SK-N-SH (cell line): ENCODE measurements around the gene ZNF569. TPM values are rescaled to one million over a fixed set of nuclear protein-coding genes. Genes with fewer than 3 reads are reported as not detected.

ENCODE experiments used
- CTCF ChIA-PET: fragments of 300-600, 350-600 bp; formaldehyde crosslinking; extraction: SDS; loops from one replicate; lab custom pipeline; 2021; lab: Yijun Ruan, JAX
- POLR2A ChIA-PET: fragments of 350-600 bp; sonication (Branson Sonifier 250); formaldehyde crosslinking; extraction: SDS; loops from one replicate; lab custom pipeline; 2020; ENCODE audit warnings: antibody characterized with exemption, inconsistent platforms; lab: Yijun Ruan, JAX
- DNase-seq: peaks from one replicate; pipeline ENCODE4 v3.0.0; 2012
- H2AFZ ChIP-seq: fragments of 200-600 bp; sonication (generic); 2 replicates; pipeline ENCODE4 v1.8.1; 2016; ENCODE audit warnings: antibody characterized with exemption, mild to moderate bottlenecking, low read depth
- H3F3A ChIP-seq: fragments of 200-600 bp; sonication (generic); replicated peaks from 2 replicates; pipeline ENCODE3; 2016; ENCODE audit warnings: antibody characterized with exemption, mild to moderate bottlenecking; ENCODE audit not compliant: insufficient read depth
- H3K27ac ChIP-seq, 2 experiments: fragments of 200-500 bp in 1 of 2; fragments of 200-600 bp in 1 of 2; sonication (Bioruptor generic) in 1 of 2; sonication (generic), shearing (Covaris generic) in 1 of 2; 2 replicates each; pipeline versions ENCODE4 v1.5.1 to v1.6.1; 2014 to 2016; ENCODE audit warnings: low read depth in 2 of 2, inconsistent platforms in 1 of 2, low read length in 1 of 2, mild to moderate bottlenecking in 1 of 2, mixed read lengths in 1 of 2
- H3K27me3 ChIP-seq: fragments of 200-600 bp; sonication (generic), shearing (Covaris generic); 2 replicates; pipeline ENCODE4 v1.6.1; 2016; ENCODE audit warnings: mixed run types; ENCODE audit not compliant: insufficient read depth
- H3K36me3 ChIP-seq, 2 experiments: fragments of 200-500 bp in 1 of 2; fragments of 200-600 bp in 1 of 2; sonication (Bioruptor generic) in 1 of 2; sonication (generic) in 1 of 2; replicated peaks in 1 of 2; 2 replicates each; pipeline versions ENCODE3 to v1.5.1; 2014 to 2016; ENCODE audit warnings: low read length in 1 of 2, mild to moderate bottlenecking in 1 of 2; ENCODE audit not compliant: insufficient read depth in 2 of 2, control insufficient read depth in 1 of 2
- H3K4me1 ChIP-seq, 2 experiments: fragments of 200-500 bp in 1 of 2; fragments of 200-600 bp in 1 of 2; sonication (Bioruptor generic) in 1 of 2; sonication (generic), shearing (Covaris generic) in 1 of 2; 2 replicates each; pipeline versions ENCODE4 v1.5.1 to v1.6.1; 2014 to 2016; ENCODE audit warnings: low read depth in 1 of 2, low read length in 1 of 2, mixed run types in 1 of 2; ENCODE audit not compliant: insufficient read depth in 2 of 2, control insufficient read depth in 1 of 2
- H3K4me2 ChIP-seq: fragments of 200-600 bp; sonication (generic), shearing (Covaris generic); 2 replicates; pipeline ENCODE4 v1.6.1; 2017; ENCODE audit warnings: mixed run types
- H3K4me3 ChIP-seq, 2 experiments: fragments of 200-500 bp in 1 of 2; fragments of 200-600 bp in 1 of 2; sonication (Bioruptor generic) in 1 of 2; sonication (generic), shearing (Covaris generic) in 1 of 2; 2 replicates each; pipeline versions ENCODE4 v1.5.1 to v1.8.1; 2014 to 2016; ENCODE audit warnings: low read depth in 2 of 2, inconsistent platforms in 1 of 2, low read length in 1 of 2, mild to moderate bottlenecking in 1 of 2, mixed read lengths in 1 of 2, moderate library complexity in 1 of 2
- H3K79me2 ChIP-seq: fragments of 200-600 bp; sonication (generic); 2 replicates; pipeline ENCODE4 v1.8.1; 2017; ENCODE audit warnings: mild to moderate bottlenecking; ENCODE audit not compliant: insufficient read depth
- H3K9ac ChIP-seq: fragments of 200-600 bp; sonication (generic); 2 replicates; pipeline ENCODE4 v1.6.1; 2017; ENCODE audit warnings: mixed run types
- H3K9me2 ChIP-seq: fragments of 200-600 bp; sonication (generic); 2 replicates; pipeline ENCODE4 v1.6.1; 2017; ENCODE audit warnings: mixed run types
- H3K9me3 ChIP-seq: fragments of 200-600 bp; sonication (generic); 2 replicates; pipeline ENCODE4 v1.6.1; 2017; ENCODE audit warnings: mixed run types, mild to moderate bottlenecking, moderate library complexity
- H4K20me1 ChIP-seq: fragments of 200-600 bp; sonication (generic); 2 replicates; pipeline ENCODE4 v1.6.1; 2017; ENCODE audit warnings: mild to moderate bottlenecking, mixed run types; ENCODE audit not compliant: insufficient read depth
- CHD2 ChIP-seq: fragments of 150-350 bp; IDR thresholded peaks from 2 replicates; pipeline ENCODE4 v1.6.1; 2018; ENCODE audit warnings: low read length; ENCODE audit not compliant: partially characterized antibody
- ELF1 ChIP-seq: IDR thresholded peaks from 2 replicates; pipeline ENCODE4 v1.4.0; 2012
- EP300 ChIP-seq, 2 experiments: IDR thresholded peaks; 2 replicates each; pipeline versions ENCODE4 v1.4.0 to v1.6.1; 2012; ENCODE audit warnings: borderline replicate concordance in 1 of 2, low read depth in 1 of 2, low read length in 1 of 2
- EZH2phosphoT487 ChIP-seq: fragments of 200-600 bp; sonication (generic); IDR thresholded peaks from 2 replicates; pipeline ENCODE4 v1.6.1; 2017; ENCODE audit warnings: low read depth, mixed run types, mild to moderate bottlenecking, antibody characterized with exemption, moderate library complexity, borderline replicate concordance
- FOSL2 ChIP-seq: IDR thresholded peaks from 2 replicates; pipeline ENCODE4 v1.4.0; 2012; ENCODE audit warnings: low read depth, mild to moderate bottlenecking, moderate library complexity, borderline replicate concordance
- FOXJ3 ChIP-seq: sonication (generic); formaldehyde crosslinking; IDR thresholded peaks from 2 replicates; pipeline ENCODE4 v1.5.1; 2020; ENCODE audit warnings: mild to moderate bottlenecking, missing genetic modification reagents
- FOXM1 ChIP-seq: IDR thresholded peaks from 2 replicates; pipeline ENCODE4 v1.4.0; 2012; ENCODE audit warnings: low read depth, mild to moderate bottlenecking
- GATA2 ChIP-seq: sonication (generic); formaldehyde crosslinking; IDR thresholded peaks from 2 replicates; pipeline ENCODE4 v1.5.0; 2020; ENCODE audit warnings: mild to moderate bottlenecking, missing genetic modification reagents
- JUND ChIP-seq: IDR thresholded peaks from 2 replicates; pipeline ENCODE4 v1.4.0; 2012
- MXI1 ChIP-seq: IDR thresholded peaks from 2 replicates; pipeline ENCODE4 v1.6.1; 2012; ENCODE audit warnings: mild to moderate bottlenecking, low read depth, low read length, improper control_type of control experiment
- NFIC ChIP-seq: IDR thresholded peaks from 2 replicates; pipeline ENCODE4 v1.4.0; 2012; ENCODE audit warnings: borderline replicate concordance
- RAD21 ChIP-seq: IDR thresholded peaks from 2 replicates; pipeline ENCODE4 v1.6.1; 2012; ENCODE audit warnings: mild to moderate bottlenecking, low read length
- REST ChIP-seq: IDR thresholded peaks from 2 replicates; pipeline ENCODE4 v1.6.1; 2012; ENCODE audit warnings: mild to moderate bottlenecking, low read depth, low read length, moderate library complexity
- SIN3A ChIP-seq: IDR thresholded peaks from 2 replicates; pipeline ENCODE4 v1.6.1; 2012; ENCODE audit warnings: low read depth, mild to moderate bottlenecking, low read length, moderate library complexity, borderline replicate concordance
- TAF1 ChIP-seq: IDR thresholded peaks from 2 replicates; pipeline ENCODE4 v1.6.1; 2012; ENCODE audit warnings: low read depth, mild to moderate bottlenecking, low read length, moderate library complexity, borderline replicate concordance
- TCF12 ChIP-seq: IDR thresholded peaks from 2 replicates; pipeline ENCODE4 v1.4.0; 2012
- TEAD4 ChIP-seq: IDR thresholded peaks from 2 replicates; pipeline ENCODE4 v1.4.0; 2012; ENCODE audit warnings: mild to moderate bottlenecking, borderline replicate concordance; ENCODE audit not compliant: insufficient read depth
- WGBS: methylation state at CpG from one replicate; pipeline ENCODE4 v1.1.6; 2017; ENCODE audit warnings: low lambda C conversion rate; 5-methylcytosine and 5-hydroxymethylcytosine counted together
- polyA plus RNA-seq, 3 experiments: library from polyadenylated mRNA; depleted of rRNA; stranded (reverse); fragments of >200 nt; gene quantifications; 2 replicates each; pipeline ENCODE4 v1.2.3, GENCODE V29; 2012
- TF ChIP-seq, protein P1 (sequence below): IDR thresholded peaks from 2 replicates; pipeline ENCODE4 v1.4.0; 2012; ENCODE audit warnings: low read depth, borderline replicate concordance

ZNF569 gene
- polyA plus RNA-seq, 1 of the 3 experiments (the other 2 are of a cell fraction) = 2.0 TPM

GRCh38 chr19:37362733-37363132, 104.5 kb downstream of the ZNF569 start:
- peaks cover 10% of the 10 kb centered on the region; the same call in 1 of the 2 replicates for H3K9me3 ChIP-seq
- H3F3A ChIP-seq = no peaks in the 10 kb centered on the region
- H3K4me1 ChIP-seq = no peaks in the 10 kb centered on the region
- H3K27me3 ChIP-seq = no peaks in the 10 kb centered on the region
- H3K9ac ChIP-seq = no peak overlapping the region
- H3K4me2 ChIP-seq = no peak overlapping the region
- WGBS = 89% methylated on average over 3 of the region's 6 CpGs
- TF ChIP-seq GATA2 (CRISPR knock-in tag) = no peak
- TF ChIP-seq JUND = no peak
- no peak for TF ChIP-seq ELF1
- TF ChIP-seq, protein P1, sequence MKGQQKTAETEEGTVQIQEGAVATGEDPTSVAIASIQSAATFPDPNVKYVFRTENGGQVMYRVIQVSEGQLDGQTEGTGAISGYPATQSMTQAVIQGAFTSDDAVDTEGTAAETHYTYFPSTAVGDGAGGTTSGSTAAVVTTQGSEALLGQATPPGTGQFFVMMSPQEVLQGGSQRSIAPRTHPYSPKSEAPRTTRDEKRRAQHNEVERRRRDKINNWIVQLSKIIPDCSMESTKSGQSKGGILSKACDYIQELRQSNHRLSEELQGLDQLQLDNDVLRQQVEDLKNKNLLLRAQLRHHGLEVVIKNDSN = no peak
- no peak for TF ChIP-seq NFIC
- TF ChIP-seq EZH2phosphoT487 = no peak
- TF ChIP-seq TCF12 = no peak
- TF ChIP-seq FOXJ3 (CRISPR knock-in tag) = no peak
- TF ChIP-seq FOSL2 = no peak
- TF ChIP-seq TAF1 = no peak
- no peak for TF ChIP-seq MXI1
- H4K20me1 ChIP-seq = no peaks in the 10 kb centered on the region
- CTCF ChIA-PET = no interaction called here
- no peaks in the 10 kb centered on the region for H3K79me2 ChIP-seq
- no peak overlapping the region for H2AFZ ChIP-seq
- DNase-seq = peak; percentile 14
- no peaks in the 10 kb centered on the region for H3K9me2 ChIP-seq
- H3K27ac ChIP-seq = no peak overlapping the region
- H3K4me3 ChIP-seq = no peak overlapping the region
- POLR2A ChIA-PET = no interaction called here
- H3K36me3 ChIP-seq = peaks cover 39 to 62% of the 10 kb centered on the region in 2 experiments

DNA sequence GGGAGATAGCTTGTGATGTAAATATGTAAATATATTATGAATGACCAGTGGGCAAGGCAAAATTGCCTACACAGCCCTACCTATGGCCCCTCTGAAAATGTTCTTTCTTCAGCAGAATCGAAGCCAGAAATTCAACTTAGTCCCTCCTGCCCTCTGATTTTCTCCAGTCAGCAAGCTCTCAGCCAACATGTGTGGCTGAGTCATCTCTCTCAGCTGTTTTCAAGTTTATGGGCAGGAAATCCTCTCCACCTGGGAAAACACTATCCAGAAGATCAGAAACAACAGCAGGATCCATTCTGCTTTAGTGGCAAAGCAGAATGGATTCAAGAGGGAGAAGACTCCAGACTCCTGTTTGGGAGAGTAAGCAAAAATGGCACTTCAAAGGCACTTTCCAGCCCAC, 105.2 kb downstream of the ZNF569 start:
- Histone ChIP-seq H3F3A (no peaks in the 10 kb centered on the region), H3K9me2 (no peaks in the 10 kb centered on the region), H3K79me2 (peaks cover 3% of the 10 kb centered on the region; the same call in 1 of the 2 replicates), H3K27ac (no peak overlapping the region), H4K20me1 (no peaks in the 10 kb centered on the region), H3K4me3 (no peak overlapping the region), H3K9me3 (peaks cover 10% of the 10 kb centered on the region; the same call in 1 of the 2 replicates), H3K4me1 (no peaks in the 10 kb centered on the region), H3K36me3 (peaks cover 39 to 68% of the 10 kb centered on the region in 2 experiments), H2AFZ (no peak overlapping the region), H3K9ac (no peak overlapping the region), H3K4me2 (no peak overlapping the region), H3K27me3 (no peaks in the 10 kb centered on the region)
- DNase-seq = no peak
- CTCF ChIA-PET = interaction anchor here (0.6 kb wide), 1 partner anchor 30 kb away, joined by 3 read pairs; no protein-coding TSS in a partner anchor
- POLR2A ChIA-PET = no interaction called here
- WGBS = 70% methylated on average over 1 of the region's 1 CpG
- no peak for TF ChIP-seq ELF1
- no peak for TF ChIP-seq RAD21
- no peak for TF ChIP-seq GATA2 (CRISPR knock-in tag)
- TF ChIP-seq TEAD4 = no peak
- no peak for TF ChIP-seq TAF1
- no peak for TF ChIP-seq SIN3A
- no peak for TF ChIP-seq FOXJ3 (CRISPR knock-in tag)
- no peak for TF ChIP-seq FOXM1
- no peak for TF ChIP-seq EP300 (IDR thresholded peaks at IDR 0.05; ENCODE audit: borderline replicate concordance in 1 of 2, low read depth in 1 of 2, low read length in 1 of 2)
- no peak for TF ChIP-seq EZH2phosphoT487
- TF ChIP-seq CHD2 = no peak
- TF ChIP-seq REST = no peak
